ENCODE results near the gene DISP1.

DISP1 gene

DNA sequence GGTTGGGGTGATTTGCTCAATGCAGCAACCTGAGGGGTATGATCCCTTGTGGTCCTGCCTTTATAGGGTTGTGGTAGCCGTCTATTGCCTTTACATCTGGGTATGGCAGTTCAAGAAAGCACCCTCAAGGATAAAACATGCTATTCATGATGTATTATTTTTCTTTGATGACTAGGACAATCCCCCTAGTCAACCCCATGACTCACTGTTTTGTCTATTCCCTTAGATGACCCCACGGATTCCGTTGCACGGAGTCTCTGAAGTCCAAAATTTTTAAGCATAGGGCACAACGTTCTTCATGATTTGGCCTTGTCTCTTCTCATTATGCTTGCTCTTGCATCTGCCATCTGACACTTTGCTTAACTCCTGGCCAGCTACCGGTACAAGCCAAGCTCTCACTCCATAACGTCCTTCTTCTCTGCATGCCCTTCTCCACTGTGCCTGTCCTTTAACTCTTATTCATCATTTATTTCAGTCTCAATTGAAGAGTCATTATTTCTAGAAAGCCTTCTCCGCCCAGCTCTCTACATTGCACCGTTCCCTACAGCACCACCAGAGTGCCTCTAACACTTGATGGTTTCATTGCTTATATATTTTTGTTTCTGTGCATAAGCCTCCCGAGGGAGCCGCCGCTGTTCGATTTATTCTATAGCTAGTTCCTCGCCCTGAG, 838 bp upstream of the DISP1 start:
- Histone ChIP-seq H3K9ac (ENCODE audit: low read length) (no peak overlapping the region), H4K91ac (ENCODE audit: low read depth, low read length) (no peak overlapping the region), H2AK5ac (ENCODE audit: low read length) (no peak overlapping the region), H2BK120ac (ENCODE audit: insufficient read depth, low read length, poor library complexity) (no peak overlapping the region), H3K18ac (ENCODE audit: low read length) (no peak overlapping the region), H4K12ac (ENCODE audit: low read depth, low read length) (peak overlapping the region; percentile 87), H3K79me2 (ENCODE audit: control insufficient read depth, insufficient read depth, low read length, poor library complexity) (peaks cover 4% of the 10 kb centered on the region), H3K4me3 (ENCODE audit: low read depth, low read length) (no peak overlapping the region), H3K79me1 (ENCODE audit: low read length) (peaks cover 8% of the 10 kb centered on the region), H3K4me2 (ENCODE audit: low read length) (peak overlapping the region; percentile 67), H3K36me3 (ENCODE audit: control insufficient read depth in 1 of 2, insufficient read depth in 2 of 2, low read length in 2 of 2) (no peaks in the 10 kb centered on the region), H3K27me3 (ENCODE audit: insufficient read depth, low read length) (no peaks in the 10 kb centered on the region), H3K27ac (ENCODE audit: low read depth, low read length) (no peak overlapping the region), H2BK5ac (ENCODE audit: low read depth, low read length, poor library complexity) (no peak overlapping the region), H4K8ac (ENCODE audit: low read depth, low read length) (peak overlapping the region; percentile 88), H3K9me3 (ENCODE audit: insufficient read depth, low read depth, low read length) (no peaks in the 10 kb centered on the region), H3K4ac (ENCODE audit: low read depth, low read length) (no peak overlapping the region), H2BK12ac (ENCODE audit: low read length) (no peak overlapping the region), H3K14ac (ENCODE audit: low read length) (peak overlapping the region; percentile 79), H3K23ac (ENCODE audit: low read length) (no peak overlapping the region), H3K4me1 (ENCODE audit: control insufficient read depth in 1 of 2, insufficient read depth in 2 of 2, low read length in 2 of 2) (peaks cover 3 to 6% of the 10 kb centered on the region in 2 experiments), H2AFZ (ENCODE audit: insufficient read depth, low read length, poor library complexity) (peak overlapping the region; percentile 97)
- WGBS (ENCODE audit: extremely low coverage, insufficient coverage, insufficient read length), result no CpG with 5 or more reads among the region's 14 CpGs
- no peak for DNase-seq

DNA sequence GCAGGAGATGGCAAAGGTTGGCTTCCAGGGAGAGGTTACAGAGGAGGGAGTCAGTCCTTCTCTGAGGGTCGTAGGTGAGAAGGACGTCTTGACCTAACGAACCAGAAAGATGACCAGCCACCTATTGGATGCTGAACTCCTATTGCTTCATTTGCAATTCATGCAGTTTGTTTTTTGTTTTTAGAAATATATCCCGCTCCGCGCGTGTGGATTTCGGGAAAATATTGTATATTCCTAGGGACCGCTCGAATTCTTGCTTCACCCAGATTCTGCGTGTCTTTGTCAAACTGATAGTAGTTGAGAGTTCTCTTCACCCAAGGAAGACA, 564 bp downstream of the DISP1 start:
- Histone ChIP-seq H3K36me3 (ENCODE audit: control insufficient read depth in 1 of 2, insufficient read depth in 2 of 2, low read length in 2 of 2) (no peaks in the 10 kb centered on the region), H2BK120ac (ENCODE audit: insufficient read depth, low read length, poor library complexity) (peak overlapping the region; percentile 92), H2BK5ac (ENCODE audit: low read depth, low read length, poor library complexity) (no peak overlapping the region), H3K79me2 (ENCODE audit: control insufficient read depth, insufficient read depth, low read length, poor library complexity) (peaks cover 4% of the 10 kb centered on the region), H2AFZ (ENCODE audit: insufficient read depth, low read length, poor library complexity) (peak overlapping the region; percentile 97), H3K9me3 (ENCODE audit: insufficient read depth, low read depth, low read length) (no peaks in the 10 kb centered on the region), H3K4me2 (ENCODE audit: low read length) (peak overlapping the region; percentile 52), H2AK5ac (ENCODE audit: low read length) (no peak overlapping the region), H4K8ac (ENCODE audit: low read depth, low read length) (peak overlapping the region; percentile 94), H3K4me1 (ENCODE audit: control insufficient read depth in 1 of 2, insufficient read depth in 2 of 2, low read length in 2 of 2) (peaks cover 3 to 6% of the 10 kb centered on the region in 2 experiments), H3K79me1 (ENCODE audit: low read length) (peaks cover 8% of the 10 kb centered on the region), H3K4me3 (ENCODE audit: low read depth, low read length) (peak overlapping the region; percentile 88), H3K18ac (ENCODE audit: low read length) (no peak overlapping the region), H4K91ac (ENCODE audit: low read depth, low read length) (peak overlapping the region; percentile 95), H2BK12ac (ENCODE audit: low read length) (no peak overlapping the region), H3K4ac (ENCODE audit: low read depth, low read length) (no peak overlapping the region), H3K27ac (ENCODE audit: low read depth, low read length) (peak overlapping the region; percentile 74), H4K12ac (ENCODE audit: low read depth, low read length) (no peak overlapping the region), H3K27me3 (ENCODE audit: insufficient read depth, low read length) (no peaks in the 10 kb centered on the region), H3K23ac (ENCODE audit: low read length) (no peak overlapping the region), H3K9ac (ENCODE audit: low read length) (peak overlapping the region; percentile 91), H3K14ac (ENCODE audit: low read length) (peak overlapping the region; percentile 86)
- no CpG with 5 or more reads among the region's 11 CpGs for WGBS (ENCODE audit: extremely low coverage, insufficient coverage, insufficient read length)
- no peak for DNase-seq

DNA sequence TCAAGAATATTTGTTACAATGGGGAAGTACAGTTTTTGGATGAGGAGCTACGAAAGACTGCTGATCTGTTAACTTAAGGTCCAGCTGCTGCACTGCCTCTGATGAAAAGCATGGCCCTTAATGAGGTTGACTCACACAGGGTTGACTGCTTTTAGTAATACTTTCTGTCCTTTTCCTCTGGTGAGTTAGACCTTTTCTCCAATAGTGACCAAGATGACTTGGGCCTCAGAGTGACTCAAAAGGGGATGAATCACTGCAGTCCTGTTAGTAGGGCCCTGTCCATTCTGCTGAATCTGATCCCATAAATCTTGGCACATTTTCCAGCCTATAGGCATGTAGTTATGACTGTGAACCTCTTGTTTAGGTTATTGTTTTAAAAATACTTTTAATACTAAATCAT, 2.7 kb downstream of the DISP1 start:
- Histone ChIP-seq H4K91ac (ENCODE audit: low read depth, low read length) (no peak overlapping the region), H2AFZ (ENCODE audit: insufficient read depth, low read length, poor library complexity) (no peak overlapping the region), H3K4me3 (ENCODE audit: low read depth, low read length) (no peak overlapping the region), H3K18ac (ENCODE audit: low read length) (no peak overlapping the region), H3K14ac (ENCODE audit: low read length) (no peak overlapping the region), H3K23ac (ENCODE audit: low read length) (no peak overlapping the region), H4K8ac (ENCODE audit: low read depth, low read length) (no peak overlapping the region), H3K9ac (ENCODE audit: low read length) (no peak overlapping the region), H2BK120ac (ENCODE audit: insufficient read depth, low read length, poor library complexity) (no peak overlapping the region), H2BK5ac (ENCODE audit: low read depth, low read length, poor library complexity) (no peak overlapping the region), H3K79me1 (ENCODE audit: low read length) (peaks cover 8% of the 10 kb centered on the region), H3K79me2 (ENCODE audit: control insufficient read depth, insufficient read depth, low read length, poor library complexity) (peaks cover 4% of the 10 kb centered on the region), H3K9me3 (ENCODE audit: insufficient read depth, low read depth, low read length) (no peaks in the 10 kb centered on the region), H2AK5ac (ENCODE audit: low read length) (no peak overlapping the region), H3K27me3 (ENCODE audit: insufficient read depth, low read length) (no peaks in the 10 kb centered on the region), H3K4ac (ENCODE audit: low read depth, low read length) (no peak overlapping the region), H3K36me3 (ENCODE audit: control insufficient read depth in 1 of 2, insufficient read depth in 2 of 2, low read length in 2 of 2) (no peaks in the 10 kb centered on the region), H4K12ac (ENCODE audit: low read depth, low read length) (no peak overlapping the region), H3K27ac (ENCODE audit: low read depth, low read length) (no peak overlapping the region), H3K4me2 (ENCODE audit: low read length) (no peak overlapping the region), H2BK12ac (ENCODE audit: low read length) (no peak overlapping the region), H3K4me1 (ENCODE audit: control insufficient read depth in 1 of 2, insufficient read depth in 2 of 2, low read length in 2 of 2) (peaks cover 3 to 6% of the 10 kb centered on the region in 2 experiments)
- WGBS (ENCODE audit: extremely low coverage, insufficient coverage, insufficient read length), result no CpG with 5 or more reads among the region's 1 CpG
- DNase-seq, result peak; percentile 61 to 64

DNA sequence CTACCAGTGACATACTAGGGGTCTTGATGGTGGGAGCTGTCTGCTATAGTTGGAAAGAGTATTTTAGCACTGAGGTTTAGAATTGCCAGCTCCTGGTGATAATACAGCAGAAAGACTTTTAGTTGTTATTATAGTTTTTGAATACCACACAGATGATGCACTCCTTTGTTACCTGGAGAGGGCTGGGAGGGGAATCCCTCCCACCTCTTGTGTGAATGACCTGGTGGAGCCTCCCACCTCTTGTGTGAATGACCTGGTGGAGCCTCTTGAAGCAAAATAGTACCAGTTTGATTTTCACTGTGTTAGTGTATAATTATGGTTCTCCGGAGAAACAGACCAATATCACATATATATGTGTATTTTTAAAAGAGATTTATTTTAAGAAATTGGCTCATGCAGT, 3.3 kb downstream of the DISP1 start:
- Histone ChIP-seq H3K79me2 (ENCODE audit: control insufficient read depth, insufficient read depth, low read length, poor library complexity) (peaks cover 4% of the 10 kb centered on the region), H2AK5ac (ENCODE audit: low read length) (no peak overlapping the region), H3K23ac (ENCODE audit: low read length) (no peak overlapping the region), H3K14ac (ENCODE audit: low read length) (no peak overlapping the region), H3K18ac (ENCODE audit: low read length) (no peak overlapping the region), H3K4me3 (ENCODE audit: low read depth, low read length) (no peak overlapping the region), H2BK120ac (ENCODE audit: insufficient read depth, low read length, poor library complexity) (no peak overlapping the region), H3K9ac (ENCODE audit: low read length) (no peak overlapping the region), H2BK12ac (ENCODE audit: low read length) (no peak overlapping the region), H3K27ac (ENCODE audit: low read depth, low read length) (no peak overlapping the region), H2BK5ac (ENCODE audit: low read depth, low read length, poor library complexity) (no peak overlapping the region), H3K79me1 (ENCODE audit: low read length) (peaks cover 8% of the 10 kb centered on the region), H3K27me3 (ENCODE audit: insufficient read depth, low read length) (no peaks in the 10 kb centered on the region), H3K36me3 (ENCODE audit: control insufficient read depth in 1 of 2, insufficient read depth in 2 of 2, low read length in 2 of 2) (no peaks in the 10 kb centered on the region), H3K4me1 (ENCODE audit: control insufficient read depth in 1 of 2, insufficient read depth in 2 of 2, low read length in 2 of 2) (peaks cover 3 to 6% of the 10 kb centered on the region in 2 experiments), H3K4ac (ENCODE audit: low read depth, low read length) (no peak overlapping the region), H3K9me3 (ENCODE audit: insufficient read depth, low read depth, low read length) (no peaks in the 10 kb centered on the region), H4K91ac (ENCODE audit: low read depth, low read length) (no peak overlapping the region), H4K12ac (ENCODE audit: low read depth, low read length) (no peak overlapping the region), H3K4me2 (ENCODE audit: low read length) (no peak overlapping the region), H2AFZ (ENCODE audit: insufficient read depth, low read length, poor library complexity) (no peak overlapping the region), H4K8ac (ENCODE audit: low read depth, low read length) (no peak overlapping the region)
- no peak for DNase-seq
- no CpG with 5 or more reads among the region's 1 CpG for WGBS (ENCODE audit: extremely low coverage, insufficient coverage, insufficient read length)
